Panc1 (cell line): ENCODE measurements around the gene ESR2. TPM values are rescaled to one million over a fixed set of nuclear protein-coding genes. Genes with fewer than 3 reads are reported as not detected.

Experiments
- ATAC-seq: fragments of 200-7000 bp; cut with Tn5 transposase; 2 replicates; pipeline ENCODE4 v1.9.1; 2020; ENCODE audit warnings: mild to moderate bottlenecking, moderate library complexity
- BruUV-seq: library from RNA; stranded (reverse); fragments of 400-500 nt; replicated peaks from 2 replicates; lab custom pipeline; 2021; lab: Mats Ljungman, UMichigan
- CTCF ChIA-PET: fragments of 300-600 bp; sonication (Branson Sonifier 250); formaldehyde crosslinking; loops from one replicate; lab custom pipeline; 2022; ENCODE audit warnings: antibody characterized with exemption; lab: Charles Lee
- POLR2A ChIA-PET: fragments of 300-600 bp; sonication (Branson Sonifier 250); formaldehyde crosslinking; loops from one replicate; lab custom pipeline; 2022; ENCODE audit warnings: antibody characterized with exemption; lab: Charles Lee
- DNase-seq: peaks from one replicate; pipeline ENCODE4 v3.0.0-alpha.2; 2010; ENCODE audit warnings: low read depth, low spot score
- H3K27ac ChIP-seq: 2 replicates; pipeline ENCODE4 v1.5.1; 2011; ENCODE audit warnings: mild to moderate bottlenecking, low read length, inconsistent platforms
- H3K27me3 ChIP-seq: fragments of 200-500 bp; sonication (Bioruptor generic); 2 replicates; pipeline ENCODE4 v1.6.0; 2014; ENCODE audit warnings: low read length, inconsistent platforms; ENCODE audit not compliant: control insufficient read depth, insufficient read depth
- H3K36me3 ChIP-seq: fragments of 200-500 bp; sonication (Bioruptor generic); 2 replicates; pipeline ENCODE4 v1.5.1; 2014; ENCODE audit warnings: inconsistent platforms, mild to moderate bottlenecking, low read length, moderate library complexity; ENCODE audit not compliant: control insufficient read depth, insufficient read depth
- H3K4me1 ChIP-seq: 2 replicates; pipeline ENCODE4 v1.5.1; 2011; ENCODE audit warnings: inconsistent platforms, mild to moderate bottlenecking, low read length, moderate library complexity; ENCODE audit not compliant: control insufficient read depth, insufficient read depth
- H3K4me3 ChIP-seq, 2 experiments: 2 replicates each; pipeline ENCODE4 v1.5.1; 2011 to 2012; ENCODE audit warnings: low read depth in 2 of 2, low read length in 2 of 2, mild to moderate bottlenecking in 2 of 2, inconsistent platforms in 1 of 2, moderate library complexity in 1 of 2
- H3K9me3 ChIP-seq: fragments of 200-500 bp; sonication (Bioruptor generic); 2 replicates; pipeline ENCODE4 v1.5.1; 2014; ENCODE audit warnings: low read depth, mild to moderate bottlenecking, inconsistent platforms, low read length, moderate library complexity; ENCODE audit not compliant: control insufficient read depth, insufficient read depth
- CTCF ChIP-seq: fragments of 450-650 bp; IDR thresholded peaks from 2 replicates; pipeline ENCODE4 v1.5.1; 2017; ENCODE audit warnings: mild to moderate bottlenecking
- POLR2AphosphoS5 ChIP-seq: IDR thresholded peaks from 2 replicates; pipeline ENCODE4 v1.6.1; 2012; ENCODE audit warnings: mild to moderate bottlenecking, low read depth, low read length, moderate library complexity
- SIN3A ChIP-seq: IDR thresholded peaks from 2 replicates; pipeline ENCODE4 v1.6.1; 2012; ENCODE audit warnings: low read depth, mild to moderate bottlenecking, low read length, moderate library complexity, borderline replicate concordance; ENCODE audit not compliant: insufficient read depth
- TCF7L2 ChIP-seq: IDR thresholded peaks from 2 replicates; pipeline ENCODE4 v1.6.1; 2011; ENCODE audit warnings: mild to moderate bottlenecking, low read depth, low read length, inconsistent platforms
- in situ Hi-C: cut with HindIII; loops from 2 replicates; pipeline ENCODE4 v1.10.0; 2016; ENCODE audit warnings: low sequenced_read_pairs, low pct_unique_long_range_greater_than_20kb
- intact Hi-C: fragments of 100-400 bp; cut with micrococcal nuclease; formaldehyde crosslinking; loops from one replicate; pipeline ENCODE4 v1.10.0; 2022; ENCODE audit not compliant: unreplicated experiment
- total RNA-seq: library from RNA; stranded (reverse); gene quantifications from one replicate; pipeline ENCODE4 v1.2.1, GENCODE V29; 2021; ENCODE audit not compliant: unreplicated experiment
- TF ChIP-seq, protein P1 (sequence below), 2 experiments: IDR thresholded peaks; 2 replicates each; pipeline ENCODE4 v1.6.1; 2011 to 2012; ENCODE audit warnings: low read depth in 2 of 2, control low read depth in 1 of 2, low read length in 1 of 2, mild to moderate bottlenecking in 1 of 2, moderate library complexity in 1 of 2; ENCODE audit not compliant: insufficient read depth in 1 of 2

Gene ESR2
- total RNA-seq, 1 experiment from 2014 or later: not detected

- DNase-seq (no peak), ATAC-seq (no peak)
- intact Hi-C loops: no loop called here
- no TSS peak for BruUV-seq
- no peak overlapping the region for H3K27ac ChIP-seq
- H3K36me3 ChIP-seq: no peaks in the 10 kb centered on the region
- ChIA-PET POLR2A (no interaction called here), CTCF (interaction anchor here (0.6 kb wide), 1 partner anchor 160 kb away, joined by 4 read pairs; no protein-coding TSS in a partner anchor)
- no peaks in the 10 kb centered on the region for H3K4me1 ChIP-seq
- in situ Hi-C loops: no loop called here
- H3K9me3 ChIP-seq: no peaks in the 10 kb centered on the region
- no peaks in the 10 kb centered on the region for H3K27me3 ChIP-seq
- TF ChIP-seq CTCF: no peak
- no peak for TF ChIP-seq SIN3A
- TF ChIP-seq, protein P1, sequence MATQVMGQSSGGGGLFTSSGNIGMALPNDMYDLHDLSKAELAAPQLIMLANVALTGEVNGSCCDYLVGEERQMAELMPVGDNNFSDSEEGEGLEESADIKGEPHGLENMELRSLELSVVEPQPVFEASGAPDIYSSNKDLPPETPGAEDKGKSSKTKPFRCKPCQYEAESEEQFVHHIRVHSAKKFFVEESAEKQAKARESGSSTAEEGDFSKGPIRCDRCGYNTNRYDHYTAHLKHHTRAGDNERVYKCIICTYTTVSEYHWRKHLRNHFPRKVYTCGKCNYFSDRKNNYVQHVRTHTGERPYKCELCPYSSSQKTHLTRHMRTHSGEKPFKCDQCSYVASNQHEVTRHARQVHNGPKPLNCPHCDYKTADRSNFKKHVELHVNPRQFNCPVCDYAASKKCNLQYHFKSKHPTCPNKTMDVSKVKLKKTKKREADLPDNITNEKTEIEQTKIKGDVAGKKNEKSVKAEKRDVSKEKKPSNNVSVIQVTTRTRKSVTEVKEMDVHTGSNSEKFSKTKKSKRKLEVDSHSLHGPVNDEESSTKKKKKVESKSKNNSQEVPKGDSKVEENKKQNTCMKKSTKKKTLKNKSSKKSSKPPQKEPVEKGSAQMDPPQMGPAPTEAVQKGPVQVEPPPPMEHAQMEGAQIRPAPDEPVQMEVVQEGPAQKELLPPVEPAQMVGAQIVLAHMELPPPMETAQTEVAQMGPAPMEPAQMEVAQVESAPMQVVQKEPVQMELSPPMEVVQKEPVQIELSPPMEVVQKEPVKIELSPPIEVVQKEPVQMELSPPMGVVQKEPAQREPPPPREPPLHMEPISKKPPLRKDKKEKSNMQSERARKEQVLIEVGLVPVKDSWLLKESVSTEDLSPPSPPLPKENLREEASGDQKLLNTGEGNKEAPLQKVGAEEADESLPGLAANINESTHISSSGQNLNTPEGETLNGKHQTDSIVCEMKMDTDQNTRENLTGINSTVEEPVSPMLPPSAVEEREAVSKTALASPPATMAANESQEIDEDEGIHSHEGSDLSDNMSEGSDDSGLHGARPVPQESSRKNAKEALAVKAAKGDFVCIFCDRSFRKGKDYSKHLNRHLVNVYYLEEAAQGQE (IDR thresholded peaks at IDR 0.05; ENCODE audit: insufficient read depth in 1 of 2, low read depth in 2 of 2, low read length in 1 of 2): no peak
- no peak for TF ChIP-seq TCF7L2
- no peak for TF ChIP-seq POLR2AphosphoS5
- no peak overlapping the region for H3K4me3 ChIP-seq
Measured at GRCh38 chr14:64115401-64115800, 178.8 kb downstream of the ESR2 start.

DNA sequence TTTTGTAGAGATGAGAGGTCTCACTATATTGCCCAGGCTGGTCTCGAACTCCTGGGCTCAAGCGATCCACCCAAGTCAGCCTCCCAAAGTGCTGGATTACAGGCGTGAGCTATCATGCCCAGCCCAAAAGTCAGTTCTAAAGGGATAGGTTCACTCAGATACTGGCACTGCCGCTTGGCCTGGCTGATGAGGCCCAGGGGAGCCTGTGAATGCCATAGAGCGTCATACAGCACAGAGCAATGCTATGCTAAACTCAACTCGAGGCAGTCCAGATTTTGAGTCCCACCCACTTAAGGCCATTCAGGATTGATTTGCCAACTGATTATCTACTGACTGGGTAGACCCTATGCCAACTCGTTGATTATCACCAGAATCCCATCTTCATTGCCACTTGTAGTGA is 179.4 kb downstream of the ESR2 start:
- Histone ChIP-seq H3K4me1 (no peaks in the 10 kb centered on the region), H3K4me3 (no peak overlapping the region), H3K36me3 (no peaks in the 10 kb centered on the region), H3K27me3 (no peaks in the 10 kb centered on the region), H3K27ac (no peak overlapping the region), H3K9me3 (no peaks in the 10 kb centered on the region)
- no peak for TF ChIP-seq POLR2AphosphoS5
- TF ChIP-seq, protein P1 (IDR thresholded peaks at IDR 0.05; ENCODE audit: insufficient read depth in 1 of 2, low read depth in 2 of 2, low read length in 1 of 2): no peak
- TF ChIP-seq SIN3A: no peak
- TF ChIP-seq TCF7L2: no peak
- TF ChIP-seq CTCF: no peak
- DNase-seq (no peak), ATAC-seq (no peak)
- CTCF ChIA-PET: no interaction called here
- in situ Hi-C loops (no loop called here), intact Hi-C loops (no loop called here)
- no TSS peak for BruUV-seq
- POLR2A ChIA-PET: no interaction called here
